GM18951 (cell line): ENCODE results near the gene CNOT4.
"Not testable (repeated sequence)": the region's sequence is repeated elsewhere in the genome, so short reads cannot be mapped to it uniquely, and the experiment has no call there.

Source experiments
- POLR2A ChIP-seq: IDR thresholded peaks from 4 replicates; pipeline ENCODE4 v1.6.1; 2011; ENCODE audit warnings: mild to moderate bottlenecking; ENCODE audit not compliant: insufficient read length, insufficient read depth; ENCODE audit errors: extremely low read depth
- in situ Hi-C: fragments of 300-500 bp; cut with MboI; formaldehyde crosslinking; loops from one replicate; pipeline ENCODE4 v1.12.0; 2022; ENCODE audit warnings: low sequenced_read_pairs, mixed read lengths, inconsistent platforms; ENCODE audit not compliant: unreplicated experiment

CNOT4 gene

GRCh38 chr7:135459076-135459475 lies 50.8 kb downstream of the CNOT4 start:
- no peak for TF ChIP-seq POLR2A

GRCh38 chr7:135454060-135454459 lies 55.8 kb downstream of the CNOT4 start:
- in situ Hi-C loops, result no loop called here
- TF ChIP-seq POLR2A, result no peak

More at GRCh38 chr7:135459076-135459475, 50.8 kb downstream of the CNOT4 start:
- in situ Hi-C loops, result no loop called here

GRCh38 chr7:135449436-135449835 lies 60.5 kb downstream of the CNOT4 start:
- no peak for TF ChIP-seq POLR2A
- in situ Hi-C loops, result no loop called here

GRCh38 chr7:135448753-135449152 lies 61.1 kb downstream of the CNOT4 start:
- in situ Hi-C loops, result no loop called here
- TF ChIP-seq POLR2A, result no peak

- in situ Hi-C loops, result no loop called here
- TF ChIP-seq POLR2A, result no peak
Measured at GRCh38 chr7:135447748-135448147, 62.2 kb downstream of the CNOT4 start.

GRCh38 chr7:135445690-135446089 lies 64.2 kb downstream of the CNOT4 start:
- in situ Hi-C loops, result no loop called here
- TF ChIP-seq POLR2A, result no peak

- in situ Hi-C loops, result not testable (repeated sequence)
Measured at GRCh38 chr7:135445266-135445665, 64.6 kb downstream of the CNOT4 start.

- no peak for TF ChIP-seq POLR2A
- in situ Hi-C loops, result no loop called here
Measured at GRCh38 chr7:135441791-135442190, 68.1 kb downstream of the CNOT4 start.

GRCh38 chr7:135434047-135434446 lies 75.9 kb downstream of the CNOT4 start:
- in situ Hi-C loops, result no loop called here
- no peak for TF ChIP-seq POLR2A

- in situ Hi-C loops, result no loop called here
- no peak for TF ChIP-seq POLR2A
Measured at GRCh38 chr7:135430626-135431025, 79.3 kb downstream of the CNOT4 start.

- no peak for TF ChIP-seq POLR2A
Measured at GRCh38 chr7:135428879-135429278, 81.0 kb downstream of the CNOT4 start.

GRCh38 chr7:135428011-135428410 lies 81.9 kb downstream of the CNOT4 start:
- in situ Hi-C loops, result no loop called here
- no peak for TF ChIP-seq POLR2A

More at GRCh38 chr7:135428879-135429278, 81.0 kb downstream of the CNOT4 start:
- in situ Hi-C loops, result no loop called here

GRCh38 chr7:135427166-135427565 lies 82.7 kb downstream of the CNOT4 start:
- TF ChIP-seq POLR2A, result no peak
- in situ Hi-C loops, result no loop called here

GRCh38 chr7:135425036-135425435 lies 84.9 kb downstream of the CNOT4 start:
- no peak for TF ChIP-seq POLR2A
- in situ Hi-C loops, result no loop called here

- TF ChIP-seq POLR2A, result no peak
Measured at GRCh38 chr7:135420786-135421185, 89.1 kb downstream of the CNOT4 start.

More at GRCh38 chr7:135420786-135421185, 89.1 kb downstream of the CNOT4 start:
- in situ Hi-C loops, result no loop called here
